CD4-positive, alpha-beta memory T cell (primary cell): ENCODE data around the gene ITM2B. TPM values are rescaled to one million over a fixed set of nuclear protein-coding genes. Genes with fewer than 3 reads are reported as not detected.

Source experiments
- CTCF ChIA-PET: fragments of 350-600 bp; sonication (Branson Sonifier 250); formaldehyde crosslinking; loops from one replicate; lab custom pipeline; 2021; ENCODE audit warnings: inconsistent platforms; ENCODE audit not compliant: partially characterized antibody; lab: Charles Lee
- POLR2A ChIA-PET: fragments of 350-600 bp; sonication (Branson Sonifier 250); formaldehyde crosslinking; loops from one replicate; lab custom pipeline; 2021; ENCODE audit not compliant: partially characterized antibody; lab: Charles Lee
- DNase-seq, 5 donors: peaks; one replicate each; pipeline versions ENCODE4 v3.0.0 to v3.0.0-alpha.2; 2020 to 2022; ENCODE audit warnings: mixed read lengths in 1 of 5
- H3K27ac ChIP-seq: one replicate; pipeline ENCODE4 v1.7.0; 2013; ENCODE audit warnings: low read depth, low read length
- H3K27me3 ChIP-seq: 2 replicates; pipeline ENCODE4 v1.7.0; 2013; ENCODE audit warnings: mild to moderate bottlenecking, low read length, moderate library complexity; ENCODE audit not compliant: insufficient read depth
- H3K36me3 ChIP-seq: 2 replicates; pipeline ENCODE4 v1.7.0; 2013; ENCODE audit warnings: mild to moderate bottlenecking, low read length, moderate library complexity; ENCODE audit not compliant: insufficient read depth
- H3K4me1 ChIP-seq: 2 replicates; pipeline ENCODE4 v1.7.0; 2013; ENCODE audit warnings: mild to moderate bottlenecking, low read length, moderate library complexity; ENCODE audit not compliant: insufficient read depth
- H3K4me3 ChIP-seq, 2 donors: one replicate each; pipeline ENCODE4 v1.7.0; 2013; ENCODE audit warnings: low read length in 2 of 2, mild to moderate bottlenecking in 1 of 2
- H3K9me3 ChIP-seq, 2 donors: one replicate each; pipeline ENCODE4 v1.7.0; 2013; ENCODE audit warnings: low read length in 2 of 2, control low read depth in 1 of 2; ENCODE audit not compliant: control insufficient read depth in 1 of 2
- H3K27ac Mint-ChIP-seq, 7 donors: one replicate each; pipeline ENCODE4 v1.8.0; 2020 to 2021; ENCODE audit warnings: mixed read lengths in 7 of 7, mild to moderate bottlenecking in 6 of 7, inconsistent platforms in 3 of 7, moderate library complexity in 3 of 7
- H3K27me3 Mint-ChIP-seq, 2 donors: one replicate each; pipeline ENCODE4 v1.8.0; 2020 to 2021; ENCODE audit warnings: mixed read lengths in 2 of 2
- H3K36me3 Mint-ChIP-seq, 2 donors: one replicate each; pipeline ENCODE4 v1.8.0; 2020 to 2021; ENCODE audit warnings: mixed read lengths in 2 of 2, inconsistent platforms in 1 of 2, mild to moderate bottlenecking in 1 of 2
- H3K4me1 Mint-ChIP-seq, 4 donors: one replicate each; pipeline ENCODE4 v1.8.0; 2020 to 2021; ENCODE audit warnings: mixed read lengths in 4 of 4, mild to moderate bottlenecking in 1 of 4
- H3K4me3 Mint-ChIP-seq, 8 donors: one replicate each; pipeline ENCODE4 v1.8.0; 2020 to 2021; ENCODE audit warnings: mixed read lengths in 8 of 8, mild to moderate bottlenecking in 7 of 8, moderate library complexity in 6 of 8, inconsistent platforms in 3 of 8
- H3K9me3 Mint-ChIP-seq, 8 donors: one replicate each; pipeline ENCODE4 v1.8.0; 2020 to 2021; ENCODE audit warnings: mixed read lengths in 8 of 8, mild to moderate bottlenecking in 5 of 8, inconsistent platforms in 3 of 8, moderate library complexity in 1 of 8
- intact Hi-C: fragments of 100-400 bp; cut with micrococcal nuclease; formaldehyde crosslinking; loops from one replicate; pipeline ENCODE4 v1.15.1; 2023
- polyA plus RNA-seq, 2 donors: library from polyadenylated mRNA; unstranded; fragments of 300-500 nt; fragmentation: Illumina TruSeq; gene quantifications; one replicate each; pipeline ENCODE4 v1.2.3, GENCODE V29; 2021
- total RNA-seq, 2 experiments: library from RNA; stranded (reverse); gene quantifications; one replicate each; pipeline ENCODE4 v1.2.3, GENCODE V29; 2021

Gene ITM2B
- 100 to 1,000 TPM; 653 to 670 TPM for total RNA-seq
- 1,000 to 10,000 TPM; 1,454 to 1,558 TPM for polyA plus RNA-seq

DNA sequence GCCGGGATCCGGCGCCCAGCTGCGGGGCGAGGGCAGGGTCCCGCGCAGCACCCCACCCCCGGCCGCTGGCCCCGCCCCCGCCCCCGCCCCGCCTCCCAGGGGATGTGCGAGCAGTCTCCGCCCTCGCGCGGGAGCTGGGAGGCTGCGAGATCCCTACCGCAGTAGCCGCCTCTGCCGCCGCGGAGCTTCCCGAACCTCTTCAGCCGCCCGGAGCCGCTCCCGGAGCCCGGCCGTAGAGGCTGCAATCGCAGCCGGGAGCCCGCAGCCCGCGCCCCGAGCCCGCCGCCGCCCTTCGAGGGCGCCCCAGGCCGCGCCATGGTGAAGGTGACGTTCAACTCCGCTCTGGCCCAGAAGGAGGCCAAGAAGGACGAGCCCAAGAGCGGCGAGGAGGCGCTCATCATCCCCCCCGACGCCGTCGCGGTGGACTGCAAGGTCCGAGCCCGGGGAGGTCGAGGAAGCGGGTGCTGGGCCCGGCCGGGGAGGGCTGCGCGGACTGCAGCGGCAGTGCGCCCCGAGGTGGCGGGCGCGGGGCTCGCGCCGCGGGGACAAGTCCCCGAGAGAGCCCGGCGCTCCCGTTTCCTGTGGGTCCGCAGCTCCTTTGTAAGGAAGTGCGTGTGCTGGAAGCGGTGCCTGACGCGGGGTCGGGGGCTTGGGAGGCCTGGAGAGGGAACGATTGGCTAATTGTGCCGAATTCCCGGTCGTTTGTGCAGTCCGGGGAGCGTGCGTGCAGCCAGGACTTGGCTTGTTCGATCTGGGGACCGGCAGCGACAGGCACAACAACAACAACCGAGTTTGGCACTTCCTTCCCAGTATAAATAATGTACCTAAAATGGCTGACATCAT, at the start of gene ITM2B:
Gene ITM2B, plus strand, starts transcription at position 161 of the 843 bp plus-strand sequence. Its CDS starts 155 bp downstream, at position 316.
- Histone ChIP-seq H3K4me3 (peak within 1 kb of the TSS; percentile 68 to 92), H3K36me3 (peaks cover 9% of the 10 kb centered on the region), H3K27ac (peak within 1 kb of the TSS; percentile 98), H3K4me1 (peaks cover 45% of the 10 kb centered on the region), H3K9me3 (no peaks in the 10 kb centered on the region), H3K27me3 (no peaks in the 10 kb centered on the region)
- CTCF ChIA-PET = interaction anchor here (0.6 to 3.3 kb wide), 22 partner anchors 10 to 348 kb away, joined by 3 to 47 read pairs (median 5); partner anchors contain the start of genes MED4 and NUDT15
- DNase-seq = peak; percentile 72 to 79 (median 76)
- Mint-ChIP-seq H3K9me3 (no peaks in the 10 kb centered on the region), H3K27me3 (no peaks in the 10 kb centered on the region), H3K27ac (peak within 1 kb of the TSS; percentile 93 to 99 (median 98)), H3K36me3 (peaks cover 26 to 41% of the 10 kb centered on the region in 2 donors), H3K4me1 (peaks cover 37 to 69% (median 46%) of the 10 kb centered on the region in 4 donors), H3K4me3 (peak within 1 kb of the TSS; percentile 95 to 99 (median 98))
- POLR2A ChIA-PET = interaction anchor here (0.6 to 8.3 kb wide), 39 partner anchors 8 to 420 kb away, joined by 3 to 180 read pairs (median 5); partner anchors contain the start of genes MED4, NUDT15, RB1 and RCBTB2
- intact Hi-C loops = loop anchor here (1.0 to 2.0 kb wide), 9 partner anchors 12 to 536 kb away; partner anchors contain the start of genes RB1 and RCBTB2

- H3K36me3 Mint-ChIP-seq = no peaks in the 10 kb centered on the region
- intact Hi-C loops = no loop called here
Observed at GRCh38 chr13:48184260-48184659, 48.7 kb upstream of the ITM2B start.

GRCh38 chr13:48185018-48185417, 48.0 kb upstream of the ITM2B start:
- peak overlapping the region in 5 of 8 donors; percentile 6 to 87 (median 86) for H3K4me3 Mint-ChIP-seq
- Histone ChIP-seq H3K4me1 (peaks cover 69% of the 10 kb centered on the region), H3K27ac (no peak overlapping the region), H3K36me3 (no peaks in the 10 kb centered on the region), H3K9me3 (no peaks in the 10 kb centered on the region), H3K4me3 (no peak overlapping the region), H3K27me3 (no peaks in the 10 kb centered on the region)
- POLR2A ChIA-PET = interaction anchor here (0.8 to 5.0 kb wide), 9 partner anchors 9 to 56 kb away, joined by 3 to 60 read pairs (median 5); partner anchors contain the start of gene ITM2B
- H3K27ac Mint-ChIP-seq = peak overlapping the region; percentile 69 to 97 (median 78)
- H3K9me3 Mint-ChIP-seq = peaks cover 0 to 3% (median 0%) of the 10 kb centered on the region in 8 donors
- CTCF ChIA-PET = interaction anchor here (0.5 to 1.8 kb wide), 10 partner anchors 9 to 58 kb away, joined by 3 to 10 read pairs (median 4); partner anchors contain the start of gene ITM2B
- H3K4me1 Mint-ChIP-seq = peaks cover 45 to 70% (median 57%) of the 10 kb centered on the region in 4 donors
- no peak for DNase-seq
- H3K36me3 Mint-ChIP-seq = no peaks in the 10 kb centered on the region
- intact Hi-C loops = no loop called here
- H3K27me3 Mint-ChIP-seq = no peaks in the 10 kb centered on the region

More at GRCh38 chr13:48184260-48184659, 48.7 kb upstream of the ITM2B start:
- Mint-ChIP-seq H3K4me3 (peak overlapping the region; percentile 2 to 87 (median 39)), H3K9me3 (peaks cover 0 to 3% (median 0%) of the 10 kb centered on the region in 8 donors), H3K27me3 (no peaks in the 10 kb centered on the region), H3K4me1 (peaks cover 45 to 67% (median 56%) of the 10 kb centered on the region in 4 donors), H3K27ac (peak overlapping the region; percentile 74 to 96 (median 80))
- no peaks in the 10 kb centered on the region for H3K27me3 ChIP-seq
- H3K27ac ChIP-seq = no peak overlapping the region
- no peaks in the 10 kb centered on the region for H3K36me3 ChIP-seq
- DNase-seq = no peak
- H3K9me3 ChIP-seq = no peaks in the 10 kb centered on the region
- ChIA-PET CTCF (interaction anchor here (0.5 to 1.8 kb wide), 6 partner anchors 29 to 57 kb away, joined by 3 to 10 read pairs (median 4); partner anchors contain the start of gene ITM2B), POLR2A (interaction anchor here (0.8 to 5.0 kb wide), 6 partner anchors 17 to 55 kb away, joined by 3 to 60 read pairs (median 30); partner anchors contain the start of gene ITM2B)
- peaks cover 69% of the 10 kb centered on the region for H3K4me1 ChIP-seq
- H3K4me3 ChIP-seq = no peak overlapping the region

DNA sequence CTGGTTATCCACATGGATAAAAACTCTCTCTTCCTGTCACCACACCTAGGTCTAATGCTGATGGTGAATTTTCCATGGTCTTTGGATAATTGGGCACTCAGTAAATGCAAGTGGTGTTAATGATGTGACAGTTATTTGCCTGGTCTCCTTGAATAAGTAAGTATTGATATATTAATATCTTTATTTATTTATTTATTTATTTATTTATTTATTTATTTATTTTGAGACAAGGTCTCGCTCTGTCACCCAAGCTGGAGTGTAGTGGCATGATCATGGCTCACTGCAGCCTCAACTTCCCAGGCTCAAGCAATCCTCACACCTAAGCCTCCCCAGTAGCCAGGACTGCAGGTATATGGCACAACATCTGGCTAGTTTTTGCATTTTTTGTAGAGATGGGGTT, 46.3 kb upstream of the ITM2B start:
- no peaks in the 10 kb centered on the region for H3K36me3 Mint-ChIP-seq
- intact Hi-C loops = loop anchor here (1.0 kb wide), 4 partner anchors 30 to 59 kb away; partner anchors contain the start of gene ITM2B
- Histone ChIP-seq H3K4me3 (peak overlapping the region in 1 of 2 donors; percentile 9), H3K27ac (no peak overlapping the region), H3K9me3 (no peaks in the 10 kb centered on the region), H3K36me3 (no peaks in the 10 kb centered on the region), H3K4me1 (peaks cover 69% of the 10 kb centered on the region), H3K27me3 (no peaks in the 10 kb centered on the region)
- ChIA-PET POLR2A (interaction anchor here (1.0 to 5.0 kb wide), 11 partner anchors 11 to 319 kb away, joined by 3 to 60 read pairs (median 9); partner anchors contain the start of gene ITM2B), CTCF (interaction anchor here (0.5 to 1.3 kb wide), 2 partner anchors 10 to 60 kb away, joined by 3 to 5 read pairs; no protein-coding TSS in a partner anchor)
- DNase-seq = no peak
- H3K4me1 Mint-ChIP-seq = peaks cover 42 to 71% (median 54%) of the 10 kb centered on the region in 4 donors
- peaks cover 0 to 3% (median 0%) of the 10 kb centered on the region in 8 donors for H3K9me3 Mint-ChIP-seq
- no peaks in the 10 kb centered on the region for H3K27me3 Mint-ChIP-seq
- H3K4me3 Mint-ChIP-seq = peak overlapping the region in 5 of 8 donors; percentile 36 to 86 (median 66)
- peak overlapping the region in 6 of 7 donors; percentile 39 to 91 (median 82) for H3K27ac Mint-ChIP-seq

DNA sequence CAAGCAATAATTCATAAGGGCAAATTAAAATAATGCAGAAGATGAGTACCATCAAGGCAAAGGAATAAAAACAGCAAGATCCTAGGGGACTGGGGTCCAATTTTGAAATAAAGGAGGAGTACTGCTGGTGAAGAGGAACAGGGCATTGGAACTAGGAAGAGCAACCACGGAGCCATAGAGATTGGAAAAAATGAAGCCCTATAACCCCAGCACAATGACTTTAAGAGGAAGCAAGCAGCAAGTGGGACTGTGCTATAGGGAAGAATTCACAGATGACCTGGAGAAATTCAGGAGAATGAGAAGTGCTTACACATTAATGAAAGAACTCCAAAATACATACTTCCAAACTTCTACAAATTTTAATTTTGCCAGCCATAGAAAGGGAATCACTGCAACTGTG, 44.9 kb upstream of the ITM2B start:
- Histone ChIP-seq H3K27me3 (no peaks in the 10 kb centered on the region), H3K4me3 (no peak overlapping the region), H3K27ac (no peak overlapping the region), H3K9me3 (no peaks in the 10 kb centered on the region), H3K4me1 (peaks cover 59% of the 10 kb centered on the region), H3K36me3 (no peaks in the 10 kb centered on the region)
- intact Hi-C loops = no loop called here
- POLR2A ChIA-PET = interaction anchor here (1.2 to 5.0 kb wide), 5 partner anchors 32 to 61 kb away, joined by 3 to 60 read pairs (median 19); partner anchors contain the start of gene ITM2B
- CTCF ChIA-PET = interaction anchor here (2.0 kb wide), 1 partner anchor 61 kb away, joined by 4 read pairs; no protein-coding TSS in a partner anchor
- peak overlapping the region in 6 of 8 donors; percentile 15 to 61 (median 39) for H3K4me3 Mint-ChIP-seq
- H3K4me1 Mint-ChIP-seq = peaks cover 32 to 63% (median 48%) of the 10 kb centered on the region in 4 donors
- H3K36me3 Mint-ChIP-seq = no peaks in the 10 kb centered on the region
- no peaks in the 10 kb centered on the region for H3K27me3 Mint-ChIP-seq
- H3K9me3 Mint-ChIP-seq = peaks cover 0 to 3% (median 0%) of the 10 kb centered on the region in 8 donors
- peak overlapping the region; percentile 4 to 91 (median 50) for H3K27ac Mint-ChIP-seq
- DNase-seq = no peak

- no peak overlapping the region for H3K27ac ChIP-seq
- H3K27me3 Mint-ChIP-seq = no peaks in the 10 kb centered on the region
Observed at GRCh38 chr13:48188601-48189000, 44.4 kb upstream of the ITM2B start.

More at GRCh38 chr13:48188601-48189000, 44.4 kb upstream of the ITM2B start:
- Mint-ChIP-seq H3K27ac (peak overlapping the region in 6 of 7 donors; percentile 4 to 75 (median 36)), H3K36me3 (no peaks in the 10 kb centered on the region), H3K9me3 (peaks cover 0 to 3% (median 0%) of the 10 kb centered on the region in 8 donors), H3K4me3 (peak overlapping the region in 4 of 8 donors; percentile 9 to 61 (median 42)), H3K4me1 (peaks cover 32 to 67% (median 50%) of the 10 kb centered on the region in 4 donors)
- no peaks in the 10 kb centered on the region for H3K36me3 ChIP-seq
- DNase-seq = no peak
- H3K4me3 ChIP-seq = no peak overlapping the region
- intact Hi-C loops = no loop called here
- H3K27me3 ChIP-seq = no peaks in the 10 kb centered on the region
- peaks cover 58% of the 10 kb centered on the region for H3K4me1 ChIP-seq
- ChIA-PET CTCF (interaction anchor here (2.0 kb wide), 1 partner anchor 61 kb away, joined by 4 read pairs; no protein-coding TSS in a partner anchor), POLR2A (interaction anchor here (1.9 to 5.0 kb wide), 3 partner anchors 32 to 44 kb away, joined by 5 to 55 read pairs (median 19); partner anchors contain the start of gene ITM2B)
- no peaks in the 10 kb centered on the region for H3K9me3 ChIP-seq
